Calu3 (cell line): Measurements from ENCODE around the gene SERPINB1. TPM values are rescaled to one million over a fixed set of nuclear protein-coding genes. Genes with fewer than 3 reads are reported as not detected.
"Not testable (repeated sequence)": the region's sequence is repeated elsewhere in the genome, so short reads cannot be mapped to it uniquely, and the experiment has no call there.

Experiments
- BruUV-seq: library from RNA; stranded (reverse); fragments of 400-500 nt; replicated peaks from 2 replicates; lab custom pipeline; 2021; lab: Mats Ljungman, UMichigan
- CTCF ChIA-PET: fragments of 300-600 bp; sonication (Branson Sonifier 250); formaldehyde crosslinking; loops from one replicate; lab custom pipeline; 2022; ENCODE audit warnings: antibody characterized with exemption; lab: Charles Lee
- DNase-seq: peaks from one replicate; pipeline ENCODE4 v3.0.0; 2022
- H3K27ac Mint-ChIP-seq: one replicate; pipeline ENCODE4 v1.8.0; 2022; ENCODE audit warnings: mixed read lengths; ENCODE audit not compliant: unreplicated experiment
- H3K27me3 Mint-ChIP-seq: one replicate; pipeline ENCODE4 v1.8.0; 2022; ENCODE audit warnings: mixed read lengths; ENCODE audit not compliant: unreplicated experiment
- H3K36me3 Mint-ChIP-seq: one replicate; pipeline ENCODE4 v1.8.0; 2022; ENCODE audit warnings: mild to moderate bottlenecking, moderate library complexity, mixed read lengths; ENCODE audit not compliant: insufficient read depth, unreplicated experiment
- H3K4me1 Mint-ChIP-seq: one replicate; pipeline ENCODE4 v1.8.0; 2022; ENCODE audit warnings: mild to moderate bottlenecking, low read depth, mixed read lengths; ENCODE audit not compliant: unreplicated experiment
- H3K4me3 Mint-ChIP-seq: one replicate; pipeline ENCODE4 v1.8.0; 2022; ENCODE audit warnings: mild to moderate bottlenecking, low read depth, moderate library complexity, mixed read lengths; ENCODE audit not compliant: unreplicated experiment
- H3K9me3 Mint-ChIP-seq: one replicate; pipeline ENCODE4 v1.8.0; 2022; ENCODE audit warnings: low read depth, mixed read lengths; ENCODE audit not compliant: unreplicated experiment
- intact Hi-C: fragments of 100-400 bp; cut with micrococcal nuclease; formaldehyde crosslinking; loops from one replicate; pipeline ENCODE4 v1.10.0; 2022; ENCODE audit not compliant: unreplicated experiment
- total RNA-seq: library from RNA; stranded (reverse); gene quantifications from 2 replicates; pipeline ENCODE4 v1.2.3, GENCODE V29; 2022
- TF ChIP-seq, protein P1 (sequence below): fragments of 200-600 bp; IDR thresholded peaks from one replicate; pipeline ENCODE4 v1.8.0; 2022; ENCODE audit warnings: antibody characterized with exemption; ENCODE audit not compliant: unreplicated experiment

SERPINB1 gene
- total RNA-seq, 1 experiment from 2014 or later = 56.3 TPM

DNA sequence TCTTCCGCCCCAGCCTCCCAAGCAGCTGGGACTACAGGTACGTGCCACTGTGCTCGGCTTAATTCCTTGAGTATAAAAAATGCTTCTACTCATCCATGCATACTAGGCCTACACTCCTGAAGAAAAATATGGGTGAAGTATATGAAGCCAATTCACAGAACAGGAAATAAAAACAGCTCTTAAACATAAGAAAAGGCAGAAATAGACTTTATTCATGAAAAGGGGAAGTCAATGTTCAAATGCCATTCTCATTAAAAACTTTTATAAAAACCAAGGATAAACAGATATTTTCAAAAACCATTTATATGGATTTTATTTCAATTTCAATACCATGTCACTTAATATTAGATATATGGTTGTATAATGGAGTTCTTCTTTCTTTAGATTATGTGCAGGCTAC lies 43.1 kb upstream of the SERPINB1 start:
- BruUV-seq = no TSS peak
- intact Hi-C loops = no loop called here
- no peak for DNase-seq
- CTCF ChIA-PET = no interaction called here
- Mint-ChIP-seq H3K36me3 (peaks cover 6% of the 10 kb centered on the region), H3K27me3 (no peaks in the 10 kb centered on the region), H3K4me1 (peaks cover 21% of the 10 kb centered on the region), H3K9me3 (no peaks in the 10 kb centered on the region), H3K4me3 (no peak overlapping the region), H3K27ac (no peak overlapping the region)
- TF ChIP-seq, protein P1, sequence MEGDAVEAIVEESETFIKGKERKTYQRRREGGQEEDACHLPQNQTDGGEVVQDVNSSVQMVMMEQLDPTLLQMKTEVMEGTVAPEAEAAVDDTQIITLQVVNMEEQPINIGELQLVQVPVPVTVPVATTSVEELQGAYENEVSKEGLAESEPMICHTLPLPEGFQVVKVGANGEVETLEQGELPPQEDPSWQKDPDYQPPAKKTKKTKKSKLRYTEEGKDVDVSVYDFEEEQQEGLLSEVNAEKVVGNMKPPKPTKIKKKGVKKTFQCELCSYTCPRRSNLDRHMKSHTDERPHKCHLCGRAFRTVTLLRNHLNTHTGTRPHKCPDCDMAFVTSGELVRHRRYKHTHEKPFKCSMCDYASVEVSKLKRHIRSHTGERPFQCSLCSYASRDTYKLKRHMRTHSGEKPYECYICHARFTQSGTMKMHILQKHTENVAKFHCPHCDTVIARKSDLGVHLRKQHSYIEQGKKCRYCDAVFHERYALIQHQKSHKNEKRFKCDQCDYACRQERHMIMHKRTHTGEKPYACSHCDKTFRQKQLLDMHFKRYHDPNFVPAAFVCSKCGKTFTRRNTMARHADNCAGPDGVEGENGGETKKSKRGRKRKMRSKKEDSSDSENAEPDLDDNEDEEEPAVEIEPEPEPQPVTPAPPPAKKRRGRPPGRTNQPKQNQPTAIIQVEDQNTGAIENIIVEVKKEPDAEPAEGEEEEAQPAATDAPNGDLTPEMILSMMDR = no peak

DNA sequence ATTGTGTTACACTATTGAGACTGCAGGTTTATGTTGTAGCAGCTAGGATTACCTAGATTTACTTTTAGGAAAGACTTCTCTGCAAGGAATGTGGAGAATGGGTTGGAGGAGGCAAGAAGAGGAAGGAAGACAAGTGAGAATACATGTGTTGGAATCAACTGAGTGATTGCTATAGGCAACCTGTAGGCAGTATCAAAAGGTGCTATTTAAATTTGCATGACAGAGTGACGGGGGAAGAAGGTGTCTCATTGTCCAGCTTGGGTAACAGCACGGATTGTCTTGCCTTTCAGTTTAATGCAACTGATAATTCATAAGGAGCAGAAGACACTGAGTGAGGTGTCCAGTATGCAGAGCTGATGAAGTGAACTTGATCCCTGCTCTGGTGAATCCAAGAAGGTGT lies 42.0 kb upstream of the SERPINB1 start:
- no peak overlapping the region for H3K27ac Mint-ChIP-seq
- intact Hi-C loops = no loop called here
- no TSS peak for BruUV-seq
- TF ChIP-seq, protein P1 = no peak
- CTCF ChIA-PET = no interaction called here
- no peaks in the 10 kb centered on the region for H3K27me3 Mint-ChIP-seq
- peaks cover 4% of the 10 kb centered on the region for H3K36me3 Mint-ChIP-seq
- H3K9me3 Mint-ChIP-seq = no peaks in the 10 kb centered on the region
- peaks cover 22% of the 10 kb centered on the region for H3K4me1 Mint-ChIP-seq
- no peak for DNase-seq
- no peak overlapping the region for H3K4me3 Mint-ChIP-seq

DNA sequence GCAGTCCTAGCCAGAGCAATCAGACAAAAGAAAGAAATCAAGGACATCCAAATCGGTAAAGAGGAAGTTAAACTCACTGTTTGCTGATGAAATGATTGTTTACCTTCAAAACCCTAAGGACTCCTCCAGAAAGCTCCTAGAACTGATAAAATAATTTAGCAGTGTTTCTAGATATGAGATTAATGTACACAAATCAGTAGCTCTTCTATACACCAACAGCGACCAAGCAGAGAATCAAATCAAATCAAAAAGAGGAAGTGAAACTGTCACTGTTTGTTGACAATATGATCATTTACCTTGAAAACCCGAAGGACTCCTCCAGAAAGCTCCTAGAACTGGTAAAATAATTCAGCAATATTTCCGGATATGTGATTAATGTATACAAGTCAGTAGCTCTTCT lies 39.8 kb upstream of the SERPINB1 start:
- intact Hi-C loops = no loop called here
- peaks cover 6% of the 10 kb centered on the region for H3K36me3 Mint-ChIP-seq
- no TSS peak for BruUV-seq
- peak overlapping the region; percentile 15 for H3K27ac Mint-ChIP-seq
- TF ChIP-seq, protein P1 = no peak
- H3K27me3 Mint-ChIP-seq = no peaks in the 10 kb centered on the region
- CTCF ChIA-PET = no interaction called here
- no peaks in the 10 kb centered on the region for H3K9me3 Mint-ChIP-seq
- H3K4me3 Mint-ChIP-seq = peak overlapping the region; percentile 10
- peaks cover 41% of the 10 kb centered on the region for H3K4me1 Mint-ChIP-seq
- no peak for DNase-seq

DNA sequence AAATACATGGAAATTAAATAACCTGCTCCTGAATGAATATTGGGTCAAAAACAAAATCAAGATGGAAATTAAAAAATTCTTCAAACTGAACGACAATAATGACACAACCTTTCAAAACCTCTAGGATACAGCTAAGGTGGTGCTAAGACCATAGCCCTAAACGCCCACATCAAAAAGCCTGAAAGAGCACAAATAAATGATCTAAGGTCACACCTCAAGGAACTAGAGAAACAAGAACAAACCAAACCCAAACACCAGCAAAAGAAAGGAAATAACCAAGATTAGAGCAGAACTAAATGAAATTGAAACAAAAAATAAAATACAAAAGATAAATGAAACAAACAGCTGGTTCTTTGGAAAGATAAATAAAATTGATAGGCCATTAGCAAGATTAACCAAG lies 38.5 kb upstream of the SERPINB1 start:
- H3K27me3 Mint-ChIP-seq, intact Hi-C loops, BruUV-seq, H3K9me3 Mint-ChIP-seq, H3K27ac Mint-ChIP-seq, DNase-seq, CTCF ChIA-PET, H3K4me3 Mint-ChIP-seq: not testable (repeated sequence)
- Mint-ChIP-seq H3K36me3 (peaks cover 16% of the 10 kb centered on the region), H3K4me1 (peaks cover 44% of the 10 kb centered on the region)

DNA sequence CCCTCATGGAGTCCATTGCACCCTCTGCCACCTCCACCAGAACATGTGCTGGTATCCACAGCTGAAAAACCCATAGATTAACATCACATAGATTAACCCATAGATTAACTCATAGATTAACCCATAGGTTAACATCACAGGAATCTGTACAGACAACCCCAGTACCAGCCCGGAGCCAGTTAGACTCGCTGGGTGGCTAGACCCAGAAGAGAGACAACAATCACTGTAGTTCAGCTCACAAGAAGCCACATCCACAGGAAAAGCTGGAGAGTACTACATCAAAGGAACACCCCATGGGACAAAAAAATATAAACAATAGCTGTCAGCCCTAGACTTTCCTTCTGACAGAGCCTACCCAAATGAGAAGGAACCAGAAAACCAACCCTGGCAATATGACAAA lies 36.3 kb upstream of the SERPINB1 start:
- CTCF ChIA-PET = interaction anchor here (0.9 to 3.1 kb wide), 5 partner anchors 12 to 75 kb away, joined by 3 to 11 read pairs (median 4); no protein-coding TSS in a partner anchor
- peaks cover 44% of the 10 kb centered on the region for H3K4me1 Mint-ChIP-seq
- peak overlapping the region; percentile 63 for H3K27ac Mint-ChIP-seq
- no peak for DNase-seq
- H3K4me3 Mint-ChIP-seq = no peak overlapping the region
- no TSS peak for BruUV-seq
- intact Hi-C loops = no loop called here
- H3K36me3 Mint-ChIP-seq = peaks cover 19% of the 10 kb centered on the region
- H3K27me3 Mint-ChIP-seq = no peaks in the 10 kb centered on the region
- TF ChIP-seq, protein P1 = no peak
- H3K9me3 Mint-ChIP-seq = no peaks in the 10 kb centered on the region
